Sigmoid colon (tissue), 7 donors: ENCODE results near the gene CTNNBL1. TPM values are rescaled to one million over a fixed set of nuclear protein-coding genes. Genes with fewer than 3 reads are reported as not detected.

Source experiments
- DNase-seq: peaks from one replicate; pipeline ENCODE4 v3.0.0-alpha.2; 2019
- H3K27ac ChIP-seq, 4 donors: fragments of 200-600 bp; sonication (generic); one replicate each; pipeline ENCODE4 v1.5.1; 2016 to 2019; ENCODE audit warnings: mild to moderate bottlenecking in 1 of 4
- H3K27me3 ChIP-seq, 3 donors: fragments of 200-600 bp; sonication (generic); one replicate each; pipeline ENCODE4 v1.5.1; 2019; ENCODE audit warnings: mild to moderate bottlenecking in 1 of 3
- H3K36me3 ChIP-seq, 4 donors: fragments of 200-600 bp; sonication (generic); one replicate each; pipeline ENCODE4 v1.5.1; 2016 to 2019
- H3K4me1 ChIP-seq, 4 donors: fragments of 200-600 bp; sonication (generic); one replicate each; pipeline ENCODE4 v1.5.1; 2017 to 2019
- H3K4me3 ChIP-seq, 4 donors: fragments of 200-600 bp; sonication (generic); one replicate each; pipeline ENCODE4 v1.5.1; 2017 to 2019; ENCODE audit warnings: mild to moderate bottlenecking in 2 of 4, moderate library complexity in 1 of 4
- H3K9me3 ChIP-seq, 4 donors: fragments of 200-600 bp in 3 of 4; sonication (generic) in 3 of 4; one replicate each; pipeline versions ENCODE4 v1.5.1 to v1.6.1; 2013 to 2019
- CTCF ChIP-seq, 4 experiments: fragments of 450-650 bp in 3 of 4; fragments of 200-600 bp in 1 of 4; IDR thresholded peaks; one replicate each; pipeline ENCODE4 v1.5.1; 2016 to 2019; ENCODE audit warnings: antibody characterized with exemption in 4 of 4, mild to moderate bottlenecking in 3 of 4, moderate library complexity in 2 of 4
- EP300 ChIP-seq, 4 donors: sonication (generic); formaldehyde crosslinking; IDR thresholded peaks; one replicate each; pipeline ENCODE4 v1.6.1; 2017; ENCODE audit warnings: antibody characterized with exemption in 4 of 4
- POLR2A ChIP-seq, 2 donors: fragments of 450-650 bp; IDR thresholded peaks; one replicate each; pipeline ENCODE4 v1.6.1; 2016; ENCODE audit warnings: antibody characterized with exemption in 2 of 2, mild to moderate bottlenecking in 2 of 2, moderate library complexity in 2 of 2
- POLR2AphosphoS5 ChIP-seq, 4 donors: sonication (generic); formaldehyde crosslinking; IDR thresholded peaks; one replicate each; pipeline ENCODE4 v1.6.1; 2017; ENCODE audit warnings: antibody characterized with exemption in 4 of 4
- WGBS, 2 donors: extraction: QIAGEN DNeasy Blood & Tissue Kit; methylation state at CpG; one replicate each; pipeline ENCODE4 v1.1.7; 2013; 5-methylcytosine and 5-hydroxymethylcytosine counted together
- intact Hi-C: fragments of 100-400 bp; cut with DNase I; formaldehyde crosslinking; loops from one replicate; pipeline ENCODE4 v1.15.1; 2023
- polyA plus RNA-seq, 3 donors: library from polyadenylated mRNA; stranded (reverse); fragments of 200-250 nt; gene quantifications; one replicate each; pipeline ENCODE4 v1.2.3, GENCODE V29; 2013
- total RNA-seq, 4 donors: library from RNA; depleted of rRNA; stranded (reverse); fragments of >200 nt; gene quantifications; one replicate each; pipeline ENCODE4 v1.1.0, GENCODE V29; 2016
- donor health status: healthy with polysubstance abuse.
- donor health status: Bipolar disorder and iron deficiency.
- donor health status: healthy.

Gene CTNNBL1
- total and polyA plus RNA-seq, 7 donors, result 27.3 to 47.9 (median 34.8) TPM

- Histone ChIP-seq H3K9me3 (no peaks in the 10 kb centered on the region), H3K27ac (no peak overlapping the region), H3K4me3 (no peak overlapping the region), H3K36me3 (no peaks in the 10 kb centered on the region), H3K27me3 (no peaks in the 10 kb centered on the region), H3K4me1 (peaks cover 0 to 8% (median 4%) of the 10 kb centered on the region in 4 donors)
- TF ChIP-seq CTCF (IDR thresholded peaks at IDR 0.05), result no peak
- TF ChIP-seq POLR2A (IDR thresholded peaks at IDR 0.05), result no peak
- TF ChIP-seq POLR2AphosphoS5 (IDR thresholded peaks at IDR 0.05), result no peak
- no peak for TF ChIP-seq EP300 (IDR thresholded peaks at IDR 0.05)
- DNase-seq, result no peak
- intact Hi-C loops, result no loop called here
- WGBS, 2 donors, result 76 to 81% methylated on average over 16 of the region's 16 CpGs
Observed at GRCh38 chr20:37882961-37883712, 189.3 kb downstream of the CTNNBL1 start.

DNA sequence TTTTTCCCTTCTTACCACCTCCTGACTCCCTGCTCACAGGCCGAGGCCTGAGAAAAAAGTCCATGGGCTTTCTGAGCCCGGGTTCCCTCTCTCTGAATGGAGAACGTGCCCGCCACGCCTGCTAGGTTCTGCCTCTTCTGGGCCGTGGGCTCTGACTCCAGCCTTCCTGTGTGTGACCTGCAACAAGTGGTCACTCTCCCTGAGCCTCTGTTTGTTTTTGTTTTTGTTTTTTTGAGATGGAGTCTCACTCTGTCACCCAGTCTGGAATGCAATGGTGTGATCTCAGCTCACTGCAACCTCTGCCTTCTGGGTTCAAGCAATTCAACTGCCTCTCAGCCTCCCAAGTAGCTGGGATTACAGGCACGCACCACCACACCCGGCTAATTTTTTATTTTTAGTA, 191.2 kb downstream of the CTNNBL1 start:
- TF ChIP-seq EP300 (IDR thresholded peaks at IDR 0.05) (no peak), POLR2AphosphoS5 (IDR thresholded peaks at IDR 0.05) (no peak)
- WGBS, 2 donors, result 91 to 92% methylated on average over 8 of the region's 8 CpGs

DNA sequence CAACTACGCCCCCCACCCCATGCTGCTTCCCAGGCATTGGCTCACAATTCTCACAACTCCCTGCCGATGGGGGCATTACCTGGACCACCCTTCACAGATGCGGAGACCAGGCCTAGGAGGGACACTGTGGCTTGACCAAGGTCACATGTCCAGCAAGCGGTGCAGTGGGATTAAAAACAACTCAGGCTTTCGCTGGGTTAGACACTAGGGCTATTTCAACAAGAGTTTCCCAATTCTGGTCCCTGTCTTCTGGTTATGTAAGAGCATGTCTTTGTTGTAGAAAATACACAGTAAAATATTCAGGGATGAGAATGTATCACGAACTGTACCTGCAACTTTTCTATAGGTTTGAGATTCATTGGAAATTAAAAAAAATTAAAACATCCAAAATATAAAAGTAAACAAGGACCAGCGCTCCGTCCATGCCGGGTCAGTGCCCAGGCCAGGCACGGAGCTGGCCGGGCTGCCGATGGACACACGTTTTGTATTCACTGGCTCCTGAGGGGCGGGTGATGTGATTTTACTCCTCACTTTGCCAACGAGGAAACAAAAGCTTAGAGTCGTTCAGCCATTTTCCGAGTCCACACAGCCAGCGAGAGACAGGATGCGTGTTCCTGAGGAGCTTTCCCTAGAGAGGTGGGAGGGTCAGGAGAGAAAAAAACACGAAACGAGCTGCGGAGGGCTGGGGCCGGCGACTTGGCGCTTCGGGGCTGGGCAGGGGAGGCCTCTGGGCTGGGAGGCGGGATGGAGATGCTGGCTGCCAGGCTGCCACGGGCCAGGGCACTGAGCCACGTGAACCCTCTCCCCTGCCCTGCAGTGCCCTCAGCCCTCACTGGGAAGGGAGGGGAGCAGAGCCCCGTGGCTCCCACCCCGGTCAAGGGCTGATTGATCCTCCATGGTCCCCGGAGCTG, 192.0 kb downstream of the CTNNBL1 start:
- TF ChIP-seq POLR2A (IDR thresholded peaks at IDR 0.05), result no peak
- TF ChIP-seq CTCF (IDR thresholded peaks at IDR 0.05), result no peak
- TF ChIP-seq EP300 (IDR thresholded peaks at IDR 0.05), result no peak
- TF ChIP-seq POLR2AphosphoS5 (IDR thresholded peaks at IDR 0.05), result no peak
- Histone ChIP-seq H3K36me3 (no peaks in the 10 kb centered on the region), H3K4me3 (no peak overlapping the region), H3K9me3 (no peaks in the 10 kb centered on the region), H3K27ac (no peak overlapping the region), H3K4me1 (peaks cover 0 to 7% (median 2%) of the 10 kb centered on the region in 4 donors), H3K27me3 (no peaks in the 10 kb centered on the region)
- no peak for DNase-seq
- WGBS, 2 donors, result 66 to 69% methylated on average over 32 of the region's 32 CpGs
- intact Hi-C loops, result no loop called here

More for the DNA sequence above, 191.2 kb downstream of the CTNNBL1 start:
- H3K27me3 ChIP-seq, result no peaks in the 10 kb centered on the region
- no peaks in the 10 kb centered on the region for H3K36me3 ChIP-seq
- H3K9me3 ChIP-seq, result no peaks in the 10 kb centered on the region
- intact Hi-C loops, result no loop called here
- DNase-seq, result no peak
- H3K27ac ChIP-seq, result no peak overlapping the region
- no peak overlapping the region for H3K4me3 ChIP-seq
- no peaks in the 10 kb centered on the region for H3K4me1 ChIP-seq

DNA sequence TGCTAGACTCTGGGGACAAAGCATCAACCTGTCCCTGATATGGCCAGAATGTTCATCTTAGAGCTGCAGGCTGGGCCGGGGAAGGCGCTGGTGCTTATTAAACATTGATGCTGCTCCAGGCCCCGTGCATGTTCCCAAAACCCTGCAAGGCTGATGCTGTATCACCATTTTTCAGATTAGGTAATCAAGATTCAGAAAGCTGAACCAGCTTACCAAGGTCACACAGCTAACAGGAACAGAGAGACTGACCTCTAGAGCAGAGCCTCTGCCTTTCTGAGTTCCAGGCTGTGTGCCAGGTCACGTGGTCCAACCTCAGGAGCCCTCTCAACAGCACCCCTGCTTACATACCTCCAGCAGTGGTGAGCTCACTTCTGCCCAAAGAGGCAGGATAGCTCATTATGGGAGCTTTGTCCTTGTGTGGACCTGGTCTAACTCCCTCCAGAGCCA, 193.0 kb downstream of the CTNNBL1 start:
- Histone ChIP-seq H3K4me1 (peaks cover 0 to 12% (median 5%) of the 10 kb centered on the region in 4 donors), H3K27ac (no peak overlapping the region), H3K9me3 (no peaks in the 10 kb centered on the region), H3K4me3 (no peak overlapping the region), H3K27me3 (no peaks in the 10 kb centered on the region), H3K36me3 (no peaks in the 10 kb centered on the region)
- DNase-seq, result no peak
- intact Hi-C loops, result no loop called here
- TF ChIP-seq POLR2A (IDR thresholded peaks at IDR 0.05), result no peak
- no peak for TF ChIP-seq EP300 (IDR thresholded peaks at IDR 0.05)
- TF ChIP-seq CTCF (IDR thresholded peaks at IDR 0.05), result no peak
- TF ChIP-seq POLR2AphosphoS5 (IDR thresholded peaks at IDR 0.05), result no peak
- WGBS, 2 donors, result 70 to 85% methylated on average over 4 of the region's 4 CpGs

DNA sequence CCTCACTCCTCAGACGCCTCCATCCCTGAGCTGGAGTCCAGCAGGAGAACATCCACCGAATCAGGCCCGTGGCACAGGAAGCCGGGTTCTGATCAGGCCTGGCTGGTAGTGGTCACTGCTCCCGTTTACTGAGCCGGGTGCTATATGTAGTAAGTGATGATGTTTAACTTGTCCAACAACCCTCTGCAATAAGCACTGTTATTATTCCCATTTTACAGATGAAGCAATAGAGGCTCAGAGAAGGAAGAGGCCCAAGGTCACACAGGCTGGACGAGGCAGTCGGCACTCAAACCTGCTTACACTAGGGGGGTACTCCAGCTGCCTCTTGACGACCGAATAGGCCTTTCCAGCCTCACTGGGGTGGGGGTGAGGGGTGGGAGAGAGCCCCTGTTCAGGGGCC, 194.8 kb downstream of the CTNNBL1 start:
- Histone ChIP-seq H3K4me3 (no peak overlapping the region), H3K4me1 (peaks cover 0 to 12% (median 5%) of the 10 kb centered on the region in 4 donors), H3K27me3 (no peaks in the 10 kb centered on the region), H3K9me3 (no peaks in the 10 kb centered on the region), H3K27ac (no peak overlapping the region), H3K36me3 (no peaks in the 10 kb centered on the region)
- intact Hi-C loops, result no loop called here
- DNase-seq, result no peak
- 92 to 93% methylated on average over 10 of the region's 10 CpGs for WGBS, 2 donors
- no peak for TF ChIP-seq CTCF (IDR thresholded peaks at IDR 0.05)
- TF ChIP-seq POLR2A (IDR thresholded peaks at IDR 0.05), result no peak
- no peak for TF ChIP-seq POLR2AphosphoS5 (IDR thresholded peaks at IDR 0.05)
- no peak for TF ChIP-seq EP300 (IDR thresholded peaks at IDR 0.05)
